ENCODE results near the gene ICAM3. TPM values are rescaled to one million over a fixed set of nuclear protein-coding genes. Genes with fewer than 3 reads are reported as not detected.

Gene ICAM3
- total RNA-seq, 1 experiment from 2014 or later: 8.3 TPM

DNA sequence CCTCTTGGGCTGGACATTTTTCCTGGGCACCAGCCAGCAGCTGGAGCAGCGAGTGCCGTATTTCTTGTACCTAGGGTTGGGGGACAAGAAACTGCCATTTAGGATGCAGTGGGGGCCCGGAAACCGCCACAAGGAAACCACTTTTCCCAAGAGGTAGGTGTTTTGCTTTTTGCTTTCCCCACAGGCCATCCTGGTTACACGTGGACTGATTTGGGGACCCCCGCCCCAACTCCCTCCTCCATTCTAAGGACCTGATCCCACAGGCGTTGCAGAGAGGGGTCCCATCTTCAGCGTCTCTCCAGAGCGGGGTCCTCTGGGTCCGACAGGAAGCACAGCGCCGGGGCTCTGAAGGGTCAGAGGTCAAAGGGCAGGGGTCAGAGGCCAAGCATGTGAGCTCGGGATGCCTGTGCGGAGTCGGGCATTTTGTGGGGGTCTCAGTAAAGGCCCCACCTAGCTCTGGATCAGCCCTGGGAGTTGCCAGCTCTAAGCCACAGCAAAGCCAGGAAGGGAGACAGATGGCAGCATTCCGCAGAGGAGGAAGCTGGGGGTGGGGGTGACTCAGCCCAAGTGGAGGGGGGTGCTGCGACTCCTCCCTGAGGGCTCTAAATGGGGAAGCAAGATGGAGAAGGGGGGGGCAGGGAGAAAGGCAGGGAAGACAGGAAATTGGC is 34.2 kb downstream of the ICAM3 start (continued):
- TF ChIP-seq YY1 (IDR thresholded peaks at IDR 0.05; ENCODE audit: extremely low read depth, insufficient replicate concordance, low read depth, low read length): no peak
- TF ChIP-seq CBX3 (IDR thresholded peaks at IDR 0.05; ENCODE audit: low read depth): no peak
- no peak for TF ChIP-seq EZH2phosphoT487 (IDR thresholded peaks at IDR 0.05; ENCODE audit: borderline replicate concordance)
- TF ChIP-seq, protein P1, sequence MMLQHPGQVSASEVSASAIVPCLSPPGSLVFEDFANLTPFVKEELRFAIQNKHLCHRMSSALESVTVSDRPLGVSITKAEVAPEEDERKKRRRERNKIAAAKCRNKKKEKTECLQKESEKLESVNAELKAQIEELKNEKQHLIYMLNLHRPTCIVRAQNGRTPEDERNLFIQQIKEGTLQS (IDR thresholded peaks at IDR 0.05): no peak
- no peak for TF ChIP-seq SP1 (IDR thresholded peaks at IDR 0.05; ENCODE audit: low read depth)
- TF ChIP-seq ELF1 (IDR thresholded peaks at IDR 0.05; ENCODE audit: borderline replicate concordance, low read depth): no peak

DNA sequence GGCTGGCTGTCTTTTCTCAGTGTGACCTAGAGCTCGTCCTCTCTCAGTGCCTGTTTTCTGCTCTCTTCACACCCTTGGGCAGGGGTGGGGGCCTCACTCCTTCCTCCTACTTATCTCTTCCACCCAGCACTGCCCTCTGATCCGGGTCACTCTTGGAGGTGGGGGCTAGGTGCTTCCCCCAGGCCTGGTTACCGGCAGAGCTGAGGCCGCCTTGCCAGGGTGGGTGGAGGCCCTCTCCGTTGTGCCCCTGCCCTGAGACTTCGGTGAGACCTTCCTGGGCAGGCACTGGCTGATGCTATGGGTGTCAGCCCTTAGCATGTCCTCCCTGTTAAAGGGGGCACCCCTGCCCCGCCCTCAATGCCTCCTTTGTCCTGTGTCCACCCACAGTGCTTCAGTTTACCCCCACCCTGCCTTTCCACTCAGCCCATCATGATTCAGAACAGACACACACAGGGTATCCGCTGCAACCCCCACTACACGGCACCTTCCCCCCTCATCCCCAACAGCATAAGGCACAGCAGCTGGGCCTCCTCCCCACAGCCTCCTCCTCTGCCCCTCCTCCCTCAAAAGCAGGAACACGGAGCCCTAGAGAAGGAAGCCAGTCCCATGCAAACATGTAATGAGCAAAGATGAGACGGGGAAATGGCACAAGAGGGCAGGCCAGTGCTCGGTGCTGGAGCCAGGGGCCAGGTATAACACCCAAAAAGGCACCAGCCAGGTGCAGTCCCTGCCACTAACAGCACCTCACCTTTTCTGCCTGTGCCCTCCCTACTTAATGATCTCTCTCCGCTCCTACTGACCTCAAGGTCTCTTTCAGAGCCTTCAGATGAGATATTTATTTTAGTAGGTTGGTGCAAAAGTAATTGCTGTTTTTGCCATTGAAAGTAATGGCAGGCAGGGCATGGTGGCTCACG is 39.6 kb downstream of the ICAM3 start:
- no peak overlapping the region for H3K27ac ChIP-seq (ENCODE audit: low read depth, low read length)
- H3K9ac ChIP-seq (ENCODE audit: low read length): no peak overlapping the region
- no peak overlapping the region for H3K4me3 ChIP-seq (replicated peaks in 1 of 2; ENCODE audit: low read depth in 1 of 2, low read length in 2 of 2)
- no peaks in the 10 kb centered on the region for H3K9me2 ChIP-seq (ENCODE audit: insufficient read depth)
- peaks cover 0 to 6% of the 10 kb centered on the region in 2 experiments; a peak in 2 of 4 replicates for H3K4me1 ChIP-seq (ENCODE audit: control insufficient read depth in 1 of 2, insufficient read depth in 2 of 2, low read length in 2 of 2)
- H3K9me3 ChIP-seq (ENCODE audit: control insufficient read depth in 1 of 2, insufficient read depth in 1 of 2, low read depth in 1 of 2, low read length in 2 of 2): no peaks in the 10 kb centered on the region
- DNase-seq (ENCODE audit: low read depth, low spot score) (no peak), ATAC-seq (0 out of 2 replicates have a peak, but pooled peaks have one; percentile 21)
- no peak overlapping the region for H2AFZ ChIP-seq (ENCODE audit: low read depth, low read length, poor library complexity, severe bottlenecking)
- H3K36me3 ChIP-seq (ENCODE audit: control insufficient read depth in 1 of 2, insufficient read depth in 2 of 2, low read length in 2 of 2): no peaks in the 10 kb centered on the region; a peak in 1 of 4 replicates
- ChIA-PET POLR2A (interaction anchor here (1.5 kb wide), 1 partner anchor 10 kb away, joined by 5 read pairs; the partner anchor contains the start of gene ICAM5), CTCF (no interaction called here), RAD21 (ENCODE audit: low non-redundant PET in 1 of 2, low total read pairs in 2 of 2, uncharacterized antibody in 2 of 2, unreplicated experiment in 2 of 2) (no interaction called here)
- BruUV-seq (replicated peaks): no TSS peak
- H3K4me2 ChIP-seq (ENCODE audit: low read length): no peak overlapping the region
- H3K79me2 ChIP-seq (ENCODE audit: insufficient read depth, low read length): no peaks in the 10 kb centered on the region
- H3K27me3 ChIP-seq (ENCODE audit: insufficient read depth, low read length): no peaks in the 10 kb centered on the region
- intact Hi-C loops (cut with micrococcal nuclease): no loop called here
- no peaks in the 10 kb centered on the region for H4K20me1 ChIP-seq (ENCODE audit: insufficient read depth)
- TF ChIP-seq ZNF274 (IDR thresholded peaks at IDR 0.05; ENCODE audit: low read depth, low read length): no peak
- no peak for TF ChIP-seq JUND (IDR thresholded peaks at IDR 0.05)
- TF ChIP-seq, protein P2, sequence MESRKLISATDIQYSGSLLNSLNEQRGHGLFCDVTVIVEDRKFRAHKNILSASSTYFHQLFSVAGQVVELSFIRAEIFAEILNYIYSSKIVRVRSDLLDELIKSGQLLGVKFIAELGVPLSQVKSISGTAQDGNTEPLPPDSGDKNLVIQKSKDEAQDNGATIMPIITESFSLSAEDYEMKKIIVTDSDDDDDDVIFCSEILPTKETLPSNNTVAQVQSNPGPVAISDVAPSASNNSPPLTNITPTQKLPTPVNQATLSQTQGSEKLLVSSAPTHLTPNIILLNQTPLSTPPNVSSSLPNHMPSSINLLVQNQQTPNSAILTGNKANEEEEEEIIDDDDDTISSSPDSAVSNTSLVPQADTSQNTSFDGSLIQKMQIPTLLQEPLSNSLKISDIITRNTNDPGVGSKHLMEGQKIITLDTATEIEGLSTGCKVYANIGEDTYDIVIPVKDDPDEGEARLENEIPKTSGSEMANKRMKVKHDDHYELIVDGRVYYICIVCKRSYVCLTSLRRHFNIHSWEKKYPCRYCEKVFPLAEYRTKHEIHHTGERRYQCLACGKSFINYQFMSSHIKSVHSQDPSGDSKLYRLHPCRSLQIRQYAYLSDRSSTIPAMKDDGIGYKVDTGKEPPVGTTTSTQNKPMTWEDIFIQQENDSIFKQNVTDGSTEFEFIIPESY (IDR thresholded peaks at IDR 0.05; ENCODE audit: extremely low read depth, insufficient replicate concordance, low read length): no peak
- no peak for TF ChIP-seq RAD21 (IDR thresholded peaks at IDR 0.05; ENCODE audit: low read depth)
- no peak for TF ChIP-seq ZFX (IDR thresholded peaks at IDR 0.05)
- no peak for TF ChIP-seq SP1 (IDR thresholded peaks at IDR 0.05; ENCODE audit: low read depth)
- no peak for TF ChIP-seq ELF1 (IDR thresholded peaks at IDR 0.05; ENCODE audit: borderline replicate concordance, low read depth)
- TF ChIP-seq, protein P3, sequence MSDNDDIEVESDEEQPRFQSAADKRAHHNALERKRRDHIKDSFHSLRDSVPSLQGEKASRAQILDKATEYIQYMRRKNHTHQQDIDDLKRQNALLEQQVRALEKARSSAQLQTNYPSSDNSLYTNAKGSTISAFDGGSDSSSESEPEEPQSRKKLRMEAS (IDR thresholded peaks at IDR 0.05): no peak
- TF ChIP-seq, protein P4, sequence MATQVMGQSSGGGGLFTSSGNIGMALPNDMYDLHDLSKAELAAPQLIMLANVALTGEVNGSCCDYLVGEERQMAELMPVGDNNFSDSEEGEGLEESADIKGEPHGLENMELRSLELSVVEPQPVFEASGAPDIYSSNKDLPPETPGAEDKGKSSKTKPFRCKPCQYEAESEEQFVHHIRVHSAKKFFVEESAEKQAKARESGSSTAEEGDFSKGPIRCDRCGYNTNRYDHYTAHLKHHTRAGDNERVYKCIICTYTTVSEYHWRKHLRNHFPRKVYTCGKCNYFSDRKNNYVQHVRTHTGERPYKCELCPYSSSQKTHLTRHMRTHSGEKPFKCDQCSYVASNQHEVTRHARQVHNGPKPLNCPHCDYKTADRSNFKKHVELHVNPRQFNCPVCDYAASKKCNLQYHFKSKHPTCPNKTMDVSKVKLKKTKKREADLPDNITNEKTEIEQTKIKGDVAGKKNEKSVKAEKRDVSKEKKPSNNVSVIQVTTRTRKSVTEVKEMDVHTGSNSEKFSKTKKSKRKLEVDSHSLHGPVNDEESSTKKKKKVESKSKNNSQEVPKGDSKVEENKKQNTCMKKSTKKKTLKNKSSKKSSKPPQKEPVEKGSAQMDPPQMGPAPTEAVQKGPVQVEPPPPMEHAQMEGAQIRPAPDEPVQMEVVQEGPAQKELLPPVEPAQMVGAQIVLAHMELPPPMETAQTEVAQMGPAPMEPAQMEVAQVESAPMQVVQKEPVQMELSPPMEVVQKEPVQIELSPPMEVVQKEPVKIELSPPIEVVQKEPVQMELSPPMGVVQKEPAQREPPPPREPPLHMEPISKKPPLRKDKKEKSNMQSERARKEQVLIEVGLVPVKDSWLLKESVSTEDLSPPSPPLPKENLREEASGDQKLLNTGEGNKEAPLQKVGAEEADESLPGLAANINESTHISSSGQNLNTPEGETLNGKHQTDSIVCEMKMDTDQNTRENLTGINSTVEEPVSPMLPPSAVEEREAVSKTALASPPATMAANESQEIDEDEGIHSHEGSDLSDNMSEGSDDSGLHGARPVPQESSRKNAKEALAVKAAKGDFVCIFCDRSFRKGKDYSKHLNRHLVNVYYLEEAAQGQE (IDR thresholded peaks at IDR 0.05; ENCODE audit: low read depth): no peak
- TF ChIP-seq, protein P5, sequence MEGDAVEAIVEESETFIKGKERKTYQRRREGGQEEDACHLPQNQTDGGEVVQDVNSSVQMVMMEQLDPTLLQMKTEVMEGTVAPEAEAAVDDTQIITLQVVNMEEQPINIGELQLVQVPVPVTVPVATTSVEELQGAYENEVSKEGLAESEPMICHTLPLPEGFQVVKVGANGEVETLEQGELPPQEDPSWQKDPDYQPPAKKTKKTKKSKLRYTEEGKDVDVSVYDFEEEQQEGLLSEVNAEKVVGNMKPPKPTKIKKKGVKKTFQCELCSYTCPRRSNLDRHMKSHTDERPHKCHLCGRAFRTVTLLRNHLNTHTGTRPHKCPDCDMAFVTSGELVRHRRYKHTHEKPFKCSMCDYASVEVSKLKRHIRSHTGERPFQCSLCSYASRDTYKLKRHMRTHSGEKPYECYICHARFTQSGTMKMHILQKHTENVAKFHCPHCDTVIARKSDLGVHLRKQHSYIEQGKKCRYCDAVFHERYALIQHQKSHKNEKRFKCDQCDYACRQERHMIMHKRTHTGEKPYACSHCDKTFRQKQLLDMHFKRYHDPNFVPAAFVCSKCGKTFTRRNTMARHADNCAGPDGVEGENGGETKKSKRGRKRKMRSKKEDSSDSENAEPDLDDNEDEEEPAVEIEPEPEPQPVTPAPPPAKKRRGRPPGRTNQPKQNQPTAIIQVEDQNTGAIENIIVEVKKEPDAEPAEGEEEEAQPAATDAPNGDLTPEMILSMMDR (IDR thresholded peaks at IDR 0.05 in 2 of 3, conservative IDR thresholded peaks at IDR 0.05 in 1 of 3; ENCODE audit: borderline replicate concordance in 1 of 3, insufficient read depth in 1 of 3, low read depth in 2 of 3, low read length in 2 of 3): no peak
